SK-N-SH (cell line): ENCODE measurements around the gene DGCR6L. TPM values are rescaled to one million over a fixed set of nuclear protein-coding genes. Genes with fewer than 3 reads are reported as not detected.
"Not testable (repeated sequence)": the region's sequence is repeated elsewhere in the genome, so short reads cannot be mapped to it uniquely, and the experiment has no call there.

Experiments used
- CTCF ChIA-PET: fragments of 300-600, 350-600 bp; formaldehyde crosslinking; extraction: SDS; loops from one replicate; lab custom pipeline; 2021; lab: Yijun Ruan, JAX
- POLR2A ChIA-PET: fragments of 350-600 bp; sonication (Branson Sonifier 250); formaldehyde crosslinking; extraction: SDS; loops from one replicate; lab custom pipeline; 2020; ENCODE audit warnings: antibody characterized with exemption, inconsistent platforms; lab: Yijun Ruan, JAX
- DNase-seq: peaks from one replicate; pipeline ENCODE4 v3.0.0; 2012
- H2AFZ ChIP-seq: fragments of 200-600 bp; sonication (generic); 2 replicates; pipeline ENCODE4 v1.8.1; 2016; ENCODE audit warnings: antibody characterized with exemption, mild to moderate bottlenecking, low read depth
- H3F3A ChIP-seq: fragments of 200-600 bp; sonication (generic); replicated peaks from 2 replicates; pipeline ENCODE3; 2016; ENCODE audit warnings: antibody characterized with exemption, mild to moderate bottlenecking; ENCODE audit not compliant: insufficient read depth
- H3K27ac ChIP-seq, 2 experiments: fragments of 200-500 bp in 1 of 2; fragments of 200-600 bp in 1 of 2; sonication (Bioruptor generic) in 1 of 2; sonication (generic), shearing (Covaris generic) in 1 of 2; 2 replicates each; pipeline versions ENCODE4 v1.5.1 to v1.6.1; 2014 to 2016; ENCODE audit warnings: low read depth in 2 of 2, inconsistent platforms in 1 of 2, low read length in 1 of 2, mild to moderate bottlenecking in 1 of 2, mixed read lengths in 1 of 2
- H3K27me3 ChIP-seq: fragments of 200-600 bp; sonication (generic), shearing (Covaris generic); 2 replicates; pipeline ENCODE4 v1.6.1; 2016; ENCODE audit warnings: mixed run types; ENCODE audit not compliant: insufficient read depth
- H3K36me3 ChIP-seq, 2 experiments: fragments of 200-500 bp in 1 of 2; fragments of 200-600 bp in 1 of 2; sonication (Bioruptor generic) in 1 of 2; sonication (generic) in 1 of 2; replicated peaks in 1 of 2; 2 replicates each; pipeline versions ENCODE3 to v1.5.1; 2014 to 2016; ENCODE audit warnings: low read length in 1 of 2, mild to moderate bottlenecking in 1 of 2; ENCODE audit not compliant: insufficient read depth in 2 of 2, control insufficient read depth in 1 of 2
- H3K4me1 ChIP-seq, 2 experiments: fragments of 200-500 bp in 1 of 2; fragments of 200-600 bp in 1 of 2; sonication (Bioruptor generic) in 1 of 2; sonication (generic), shearing (Covaris generic) in 1 of 2; 2 replicates each; pipeline versions ENCODE4 v1.5.1 to v1.6.1; 2014 to 2016; ENCODE audit warnings: low read depth in 1 of 2, low read length in 1 of 2, mixed run types in 1 of 2; ENCODE audit not compliant: insufficient read depth in 2 of 2, control insufficient read depth in 1 of 2
- H3K4me2 ChIP-seq: fragments of 200-600 bp; sonication (generic), shearing (Covaris generic); 2 replicates; pipeline ENCODE4 v1.6.1; 2017; ENCODE audit warnings: mixed run types
- H3K4me3 ChIP-seq, 2 experiments: fragments of 200-500 bp in 1 of 2; fragments of 200-600 bp in 1 of 2; sonication (Bioruptor generic) in 1 of 2; sonication (generic), shearing (Covaris generic) in 1 of 2; 2 replicates each; pipeline versions ENCODE4 v1.5.1 to v1.8.1; 2014 to 2016; ENCODE audit warnings: low read depth in 2 of 2, inconsistent platforms in 1 of 2, low read length in 1 of 2, mild to moderate bottlenecking in 1 of 2, mixed read lengths in 1 of 2, moderate library complexity in 1 of 2
- H3K79me2 ChIP-seq: fragments of 200-600 bp; sonication (generic); 2 replicates; pipeline ENCODE4 v1.8.1; 2017; ENCODE audit warnings: mild to moderate bottlenecking; ENCODE audit not compliant: insufficient read depth
- H3K9ac ChIP-seq: fragments of 200-600 bp; sonication (generic); 2 replicates; pipeline ENCODE4 v1.6.1; 2017; ENCODE audit warnings: mixed run types
- H3K9me2 ChIP-seq: fragments of 200-600 bp; sonication (generic); 2 replicates; pipeline ENCODE4 v1.6.1; 2017; ENCODE audit warnings: mixed run types
- H3K9me3 ChIP-seq: fragments of 200-600 bp; sonication (generic); 2 replicates; pipeline ENCODE4 v1.6.1; 2017; ENCODE audit warnings: mixed run types, mild to moderate bottlenecking, moderate library complexity
- H4K20me1 ChIP-seq: fragments of 200-600 bp; sonication (generic); 2 replicates; pipeline ENCODE4 v1.6.1; 2017; ENCODE audit warnings: mild to moderate bottlenecking, mixed run types; ENCODE audit not compliant: insufficient read depth
- EZH2phosphoT487 ChIP-seq: fragments of 200-600 bp; sonication (generic); IDR thresholded peaks from 2 replicates; pipeline ENCODE4 v1.6.1; 2017; ENCODE audit warnings: low read depth, mixed run types, mild to moderate bottlenecking, antibody characterized with exemption, moderate library complexity, borderline replicate concordance
- FOXM1 ChIP-seq: IDR thresholded peaks from 2 replicates; pipeline ENCODE4 v1.4.0; 2012; ENCODE audit warnings: low read depth, mild to moderate bottlenecking
- GATA2 ChIP-seq: sonication (generic); formaldehyde crosslinking; IDR thresholded peaks from 2 replicates; pipeline ENCODE4 v1.5.0; 2020; ENCODE audit warnings: mild to moderate bottlenecking, missing genetic modification reagents
- IRF3 ChIP-seq: fragments of 150-350 bp; IDR thresholded peaks from 2 replicates; pipeline ENCODE4 v1.6.1; 2016; ENCODE audit warnings: mild to moderate bottlenecking, low read depth, low read length
- MEF2A ChIP-seq: IDR thresholded peaks from 2 replicates; pipeline ENCODE4 v1.4.0; 2012; ENCODE audit warnings: low read depth, borderline replicate concordance
- NFIC ChIP-seq: IDR thresholded peaks from 2 replicates; pipeline ENCODE4 v1.4.0; 2012; ENCODE audit warnings: borderline replicate concordance
- RAD21 ChIP-seq: IDR thresholded peaks from 2 replicates; pipeline ENCODE4 v1.6.1; 2012; ENCODE audit warnings: mild to moderate bottlenecking, low read length
- RCOR1 ChIP-seq: fragments of 150-350 bp; IDR thresholded peaks from 2 replicates; pipeline ENCODE4 v1.6.1; 2017; ENCODE audit warnings: antibody characterized with exemption, low read length
- SIN3A ChIP-seq: IDR thresholded peaks from 2 replicates; pipeline ENCODE4 v1.6.1; 2012; ENCODE audit warnings: low read depth, mild to moderate bottlenecking, low read length, moderate library complexity, borderline replicate concordance
- TAF1 ChIP-seq: IDR thresholded peaks from 2 replicates; pipeline ENCODE4 v1.6.1; 2012; ENCODE audit warnings: low read depth, mild to moderate bottlenecking, low read length, moderate library complexity, borderline replicate concordance
- TCF12 ChIP-seq: IDR thresholded peaks from 2 replicates; pipeline ENCODE4 v1.4.0; 2012
- TEAD4 ChIP-seq: IDR thresholded peaks from 2 replicates; pipeline ENCODE4 v1.4.0; 2012; ENCODE audit warnings: mild to moderate bottlenecking, borderline replicate concordance; ENCODE audit not compliant: insufficient read depth
- ZBTB33 ChIP-seq: IDR thresholded peaks from 2 replicates; pipeline ENCODE4 v1.4.0; 2012; ENCODE audit warnings: low read depth, borderline replicate concordance
- WGBS: methylation state at CpG from one replicate; pipeline ENCODE4 v1.1.6; 2017; ENCODE audit warnings: low lambda C conversion rate; 5-methylcytosine and 5-hydroxymethylcytosine counted together
- polyA plus RNA-seq, 3 experiments: library from polyadenylated mRNA; depleted of rRNA; stranded (reverse); fragments of >200 nt; gene quantifications; 2 replicates each; pipeline ENCODE4 v1.2.3, GENCODE V29; 2012

Gene DGCR6L
- polyA plus RNA-seq, 1 of the 3 experiments (the other 2 are of a cell fraction) = 59.8 TPM

- no peaks in the 10 kb centered on the region for H3K36me3 ChIP-seq
- DNase-seq = no peak
- ChIA-PET POLR2A (interaction anchor here (1.0 kb wide), 1 partner anchor 126 kb away, joined by 3 read pairs; no protein-coding TSS in a partner anchor), CTCF (interaction anchor here (1.3 to 6.4 kb wide), 8 partner anchors 25 to 1316 kb away, joined by 3 to 87 read pairs (median 4); no protein-coding TSS in a partner anchor)
- H3K79me2 ChIP-seq = no peaks in the 10 kb centered on the region
- H3F3A ChIP-seq = no peaks in the 10 kb centered on the region
- TF ChIP-seq TAF1 = no peak
- no peak for TF ChIP-seq EZH2phosphoT487
- TF ChIP-seq ZBTB33 = no peak
- no peak for TF ChIP-seq SIN3A
- no peak for TF ChIP-seq MEF2A
- no peak for TF ChIP-seq TCF12
- no peak for TF ChIP-seq RCOR1
- TF ChIP-seq RAD21 = no peak
- no peak for TF ChIP-seq NFIC
- TF ChIP-seq IRF3 = no peak
- TF ChIP-seq FOXM1 = no peak
- H3K9me2 ChIP-seq = no peaks in the 10 kb centered on the region
- H3K4me2 ChIP-seq = no peak overlapping the region
- H4K20me1 ChIP-seq = no peaks in the 10 kb centered on the region
- no peaks in the 10 kb centered on the region for H3K27me3 ChIP-seq
- no peak overlapping the region for H2AFZ ChIP-seq
- no peaks in the 10 kb centered on the region for H3K9me3 ChIP-seq
- no peak overlapping the region for H3K4me3 ChIP-seq
- H3K4me1 ChIP-seq = peaks cover 0 to 7% of the 10 kb centered on the region in 2 experiments; a peak in 1 of 4 replicates
- H3K9ac ChIP-seq = no peak overlapping the region
- 43% methylated on average over 6 of the region's 15 CpGs for WGBS
- H3K27ac ChIP-seq = no peak overlapping the region
Observed at GRCh38 chr22:20282901-20283673, 36.8 kb downstream of the DGCR6L start.

- TF ChIP-seq MEF2A (no peak), TEAD4 (no peak), GATA2 (no peak)
- H3K4me3 ChIP-seq = no peak overlapping the region
- H3K9me3 ChIP-seq = no peaks in the 10 kb centered on the region
- no peaks in the 10 kb centered on the region for H3K79me2 ChIP-seq
- H4K20me1 ChIP-seq = no peaks in the 10 kb centered on the region
- H3K9me2 ChIP-seq = no peaks in the 10 kb centered on the region
- H3F3A ChIP-seq = no peaks in the 10 kb centered on the region
- no peaks in the 10 kb centered on the region for H3K27me3 ChIP-seq
- peaks cover 0 to 7% of the 10 kb centered on the region in 2 experiments; a peak in 1 of 4 replicates for H3K4me1 ChIP-seq
- ChIA-PET POLR2A (interaction anchor here (0.6 kb wide), 1 partner anchor 165 kb away, joined by 5 read pairs; the partner anchor contains the start of gene TRMT2A), CTCF (interaction anchor here (1.1 kb wide), 1 partner anchor 125 kb away, joined by 4 read pairs; no protein-coding TSS in a partner anchor)
- no peak overlapping the region for H3K4me2 ChIP-seq
- H3K9ac ChIP-seq = no peak overlapping the region
- no peak for DNase-seq
- no peak overlapping the region for H2AFZ ChIP-seq
- 55% methylated on average over 11 of the region's 12 CpGs for WGBS
- no peak overlapping the region for H3K27ac ChIP-seq
- H3K36me3 ChIP-seq = no peaks in the 10 kb centered on the region
Observed at GRCh38 chr22:20281891-20282290, 38.0 kb downstream of the DGCR6L start.

GRCh38 chr22:20281473-20281872, 38.4 kb downstream of the DGCR6L start:
- not testable (repeated sequence) for H3K4me1 ChIP-seq, H3K9me3 ChIP-seq, H3F3A ChIP-seq, H3K36me3 ChIP-seq, H3K27ac ChIP-seq, H3K4me3 ChIP-seq, H3K9me2 ChIP-seq, H3K27me3 ChIP-seq, H4K20me1 ChIP-seq, H2AFZ ChIP-seq, DNase-seq, H3K4me2 ChIP-seq, H3K79me2 ChIP-seq, H3K9ac ChIP-seq
- POLR2A ChIA-PET = interaction anchor here (0.6 kb wide), 1 partner anchor 165 kb away, joined by 5 read pairs; the partner anchor contains the start of gene TRMT2A
- CTCF ChIA-PET = interaction anchor here (1.1 kb wide), 1 partner anchor 124 kb away, joined by 4 read pairs; no protein-coding TSS in a partner anchor
- 62% methylated on average over 9 of the region's 9 CpGs for WGBS
